H1 (cell line): ENCODE data around the gene LAMC3. TPM values are rescaled to one million over a fixed set of nuclear protein-coding genes. Genes with fewer than 3 reads are reported as not detected.

ENCODE experiments used
- BACH1 ChIP-seq: IDR thresholded peaks from 2 replicates; pipeline ENCODE4 v1.6.1; 2012; ENCODE audit warnings: low read length, improper control_type of control experiment
- E2F6 ChIP-seq: IDR thresholded peaks from 2 replicates; pipeline ENCODE4 v1.6.1; 2012; ENCODE audit warnings: inconsistent platforms
- GABPA ChIP-seq: IDR thresholded peaks from 2 replicates; pipeline ENCODE4 v1.6.1; 2011; ENCODE audit warnings: mild to moderate bottlenecking, low read length, moderate library complexity, borderline replicate concordance; ENCODE audit not compliant: insufficient read depth
- JUN ChIP-seq: IDR thresholded peaks from 2 replicates; pipeline ENCODE4 v1.6.1; 2011; ENCODE audit warnings: low read depth, mild to moderate bottlenecking, improper control_type of control experiment, low read length
- KDM4A ChIP-seq: IDR thresholded peaks from one replicate; pipeline ENCODE4 v1.7.1; 2012; ENCODE audit warnings: low read depth, mild to moderate bottlenecking, moderate library complexity, low read length, inconsistent platforms; ENCODE audit not compliant: severe bottlenecking
- POU5F1 ChIP-seq: IDR thresholded peaks from 2 replicates; pipeline ENCODE4 v1.6.1; 2011; ENCODE audit warnings: low read depth, mild to moderate bottlenecking, low read length, moderate library complexity
- RAD21 ChIP-seq, 2 experiments: IDR thresholded peaks in 1 of 2; conservative IDR thresholded peaks in 1 of 2; 2 replicates each; pipeline ENCODE4 v1.6.1; 2011; ENCODE audit warnings: low read depth in 2 of 2, low read length in 2 of 2, improper control_type of control experiment in 1 of 2, inconsistent platforms in 1 of 2, mild to moderate bottlenecking in 1 of 2, moderate library complexity in 1 of 2
- RNF2 ChIP-seq: fragments of 200-900, 300-1000 bp; sonication (generic); IDR thresholded peaks from 2 replicates; pipeline ENCODE4 v1.7.1; 2016; ENCODE audit warnings: borderline replicate concordance, low read depth, mild to moderate bottlenecking, antibody characterized with exemption, low read length; ENCODE audit not compliant: poor library complexity, severe bottlenecking; ENCODE audit errors: missing control alignments
- SP4 ChIP-seq: IDR thresholded peaks from 2 replicates; pipeline ENCODE4 v1.6.1; 2012; ENCODE audit warnings: low read length, inconsistent platforms
- TAF1 ChIP-seq: IDR thresholded peaks from 2 replicates; pipeline ENCODE4 v1.6.1; 2011; ENCODE audit warnings: mild to moderate bottlenecking, low read depth, low read length
- polyA plus RNA-seq, 7 experiments: library from polyadenylated mRNA; depleted of rRNA in 3 of 7; stranded (reverse) in 5 of 7; unstranded in 2 of 7; fragments of >200 nt in 5 of 7; fragments of 200-250 nt in 2 of 7; gene quantifications; 1 replicate in 5 of 7; 2 replicates in 1 of 7; 4 replicates in 1 of 7; pipeline versions ENCODE4 v1.2.1 to v1.2.3, GENCODE V29; 2011 to 2013; ENCODE audit warnings: missing spikeins in 2 of 7, mixed read lengths in 2 of 7
- total RNA-seq: library from RNA; stranded (reverse); fragmentation: NEBNext Ultra II Directional; extraction: Animal tissue kit (Norgen Biotek cat#: 25700); gene quantifications from 2 replicates; pipeline ENCODE4 v1.2.1, GENCODE V29; 2021
- TF ChIP-seq, protein P1 (sequence below): fragments of 300-600 bp; sonication (generic); IDR thresholded peaks from 2 replicates; pipeline ENCODE4 v1.7.1; 2012; ENCODE audit warnings: low read length, moderate library complexity, mild to moderate bottlenecking, inconsistent platforms; ENCODE audit not compliant: insufficient replicate concordance

The LAMC3 gene
- total and polyA plus RNA-seq, 2 of the 8 experiments (the other 6 are each of a cell fraction or from before 2014, with no cell fraction given), result 9.3 to 12.3 TPM

GRCh38 chr9:131126059-131126426, 117.1 kb downstream of the LAMC3 start (continued):
- TF ChIP-seq, protein P1, sequence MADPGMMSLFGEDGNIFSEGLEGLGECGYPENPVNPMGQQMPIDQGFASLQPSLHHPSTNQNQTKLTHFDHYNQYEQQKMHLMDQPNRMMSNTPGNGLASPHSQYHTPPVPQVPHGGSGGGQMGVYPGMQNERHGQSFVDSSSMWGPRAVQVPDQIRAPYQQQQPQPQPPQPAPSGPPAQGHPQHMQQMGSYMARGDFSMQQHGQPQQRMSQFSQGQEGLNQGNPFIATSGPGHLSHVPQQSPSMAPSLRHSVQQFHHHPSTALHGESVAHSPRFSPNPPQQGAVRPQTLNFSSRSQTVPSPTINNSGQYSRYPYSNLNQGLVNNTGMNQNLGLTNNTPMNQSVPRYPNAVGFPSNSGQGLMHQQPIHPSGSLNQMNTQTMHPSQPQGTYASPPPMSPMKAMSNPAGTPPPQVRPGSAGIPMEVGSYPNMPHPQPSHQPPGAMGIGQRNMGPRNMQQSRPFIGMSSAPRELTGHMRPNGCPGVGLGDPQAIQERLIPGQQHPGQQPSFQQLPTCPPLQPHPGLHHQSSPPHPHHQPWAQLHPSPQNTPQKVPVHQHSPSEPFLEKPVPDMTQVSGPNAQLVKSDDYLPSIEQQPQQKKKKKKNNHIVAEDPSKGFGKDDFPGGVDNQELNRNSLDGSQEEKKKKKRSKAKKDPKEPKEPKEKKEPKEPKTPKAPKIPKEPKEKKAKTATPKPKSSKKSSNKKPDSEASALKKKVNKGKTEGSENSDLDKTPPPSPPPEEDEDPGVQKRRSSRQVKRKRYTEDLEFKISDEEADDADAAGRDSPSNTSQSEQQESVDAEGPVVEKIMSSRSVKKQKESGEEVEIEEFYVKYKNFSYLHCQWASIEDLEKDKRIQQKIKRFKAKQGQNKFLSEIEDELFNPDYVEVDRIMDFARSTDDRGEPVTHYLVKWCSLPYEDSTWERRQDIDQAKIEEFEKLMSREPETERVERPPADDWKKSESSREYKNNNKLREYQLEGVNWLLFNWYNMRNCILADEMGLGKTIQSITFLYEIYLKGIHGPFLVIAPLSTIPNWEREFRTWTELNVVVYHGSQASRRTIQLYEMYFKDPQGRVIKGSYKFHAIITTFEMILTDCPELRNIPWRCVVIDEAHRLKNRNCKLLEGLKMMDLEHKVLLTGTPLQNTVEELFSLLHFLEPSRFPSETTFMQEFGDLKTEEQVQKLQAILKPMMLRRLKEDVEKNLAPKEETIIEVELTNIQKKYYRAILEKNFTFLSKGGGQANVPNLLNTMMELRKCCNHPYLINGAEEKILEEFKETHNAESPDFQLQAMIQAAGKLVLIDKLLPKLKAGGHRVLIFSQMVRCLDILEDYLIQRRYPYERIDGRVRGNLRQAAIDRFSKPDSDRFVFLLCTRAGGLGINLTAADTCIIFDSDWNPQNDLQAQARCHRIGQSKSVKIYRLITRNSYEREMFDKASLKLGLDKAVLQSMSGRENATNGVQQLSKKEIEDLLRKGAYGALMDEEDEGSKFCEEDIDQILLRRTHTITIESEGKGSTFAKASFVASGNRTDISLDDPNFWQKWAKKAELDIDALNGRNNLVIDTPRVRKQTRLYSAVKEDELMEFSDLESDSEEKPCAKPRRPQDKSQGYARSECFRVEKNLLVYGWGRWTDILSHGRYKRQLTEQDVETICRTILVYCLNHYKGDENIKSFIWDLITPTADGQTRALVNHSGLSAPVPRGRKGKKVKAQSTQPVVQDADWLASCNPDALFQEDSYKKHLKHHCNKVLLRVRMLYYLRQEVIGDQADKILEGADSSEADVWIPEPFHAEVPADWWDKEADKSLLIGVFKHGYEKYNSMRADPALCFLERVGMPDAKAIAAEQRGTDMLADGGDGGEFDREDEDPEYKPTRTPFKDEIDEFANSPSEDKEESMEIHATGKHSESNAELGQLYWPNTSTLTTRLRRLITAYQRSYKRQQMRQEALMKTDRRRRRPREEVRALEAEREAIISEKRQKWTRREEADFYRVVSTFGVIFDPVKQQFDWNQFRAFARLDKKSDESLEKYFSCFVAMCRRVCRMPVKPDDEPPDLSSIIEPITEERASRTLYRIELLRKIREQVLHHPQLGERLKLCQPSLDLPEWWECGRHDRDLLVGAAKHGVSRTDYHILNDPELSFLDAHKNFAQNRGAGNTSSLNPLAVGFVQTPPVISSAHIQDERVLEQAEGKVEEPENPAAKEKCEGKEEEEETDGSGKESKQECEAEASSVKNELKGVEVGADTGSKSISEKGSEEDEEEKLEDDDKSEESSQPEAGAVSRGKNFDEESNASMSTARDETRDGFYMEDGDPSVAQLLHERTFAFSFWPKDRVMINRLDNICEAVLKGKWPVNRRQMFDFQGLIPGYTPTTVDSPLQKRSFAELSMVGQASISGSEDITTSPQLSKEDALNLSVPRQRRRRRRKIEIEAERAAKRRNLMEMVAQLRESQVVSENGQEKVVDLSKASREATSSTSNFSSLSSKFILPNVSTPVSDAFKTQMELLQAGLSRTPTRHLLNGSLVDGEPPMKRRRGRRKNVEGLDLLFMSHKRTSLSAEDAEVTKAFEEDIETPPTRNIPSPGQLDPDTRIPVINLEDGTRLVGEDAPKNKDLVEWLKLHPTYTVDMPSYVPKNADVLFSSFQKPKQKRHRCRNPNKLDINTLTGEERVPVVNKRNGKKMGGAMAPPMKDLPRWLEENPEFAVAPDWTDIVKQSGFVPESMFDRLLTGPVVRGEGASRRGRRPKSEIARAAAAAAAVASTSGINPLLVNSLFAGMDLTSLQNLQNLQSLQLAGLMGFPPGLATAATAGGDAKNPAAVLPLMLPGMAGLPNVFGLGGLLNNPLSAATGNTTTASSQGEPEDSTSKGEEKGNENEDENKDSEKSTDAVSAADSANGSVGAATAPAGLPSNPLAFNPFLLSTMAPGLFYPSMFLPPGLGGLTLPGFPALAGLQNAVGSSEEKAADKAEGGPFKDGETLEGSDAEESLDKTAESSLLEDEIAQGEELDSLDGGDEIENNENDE, result no peak
- TF ChIP-seq JUN (no peak), RAD21 (IDR thresholded peaks at IDR 0.05 in 1 of 2, conservative IDR thresholded peaks at IDR 0.05 in 1 of 2; ENCODE audit: low read depth in 2 of 2, low read length in 2 of 2) (no peak), KDM4A (no peak), E2F6 (no peak), GABPA (no peak), BACH1 (no peak), POU5F1 (no peak), TAF1 (no peak), SP4 (no peak), RNF2 (no peak)
